Activated CD4-positive, alpha-beta memory T cell treated with anti-CD3 and anti-CD28 coated beads for 36 hours (primary cell): Measurements from ENCODE around the gene UNG. TPM values are rescaled to one million over a fixed set of nuclear protein-coding genes. Genes with fewer than 3 reads are reported as not detected.

ENCODE experiments used
- CTCF ChIA-PET: fragments of 350-600 bp; sonication (Branson Sonifier 250); formaldehyde crosslinking; loops from one replicate; lab custom pipeline; 2021; ENCODE audit warnings: antibody characterized with exemption, inconsistent platforms; lab: Charles Lee
- POLR2A ChIA-PET: fragments of 350-600 bp; sonication (Branson Sonifier 250); formaldehyde crosslinking; loops from one replicate; lab custom pipeline; 2021; ENCODE audit warnings: antibody characterized with exemption; lab: Charles Lee
- DNase-seq: peaks from one replicate; pipeline ENCODE4 v3.0.0-alpha.2; 2020
- H3K27ac Mint-ChIP-seq: one replicate; pipeline ENCODE4 v1.8.0; 2021; ENCODE audit warnings: mixed read lengths
- H3K27me3 Mint-ChIP-seq: one replicate; pipeline ENCODE4 v1.8.0; 2021; ENCODE audit warnings: mixed read lengths
- H3K36me3 Mint-ChIP-seq: one replicate; pipeline ENCODE4 v1.8.0; 2021; ENCODE audit warnings: mixed read lengths
- H3K4me1 Mint-ChIP-seq: one replicate; pipeline ENCODE4 v1.8.0; 2021; ENCODE audit warnings: low read depth, mixed read lengths
- H3K4me3 Mint-ChIP-seq: one replicate; pipeline ENCODE4 v1.8.0; 2021; ENCODE audit warnings: mild to moderate bottlenecking, mixed read lengths
- H3K9me3 Mint-ChIP-seq: one replicate; pipeline ENCODE4 v1.8.0; 2021; ENCODE audit warnings: mixed read lengths
- intact Hi-C: fragments of 100-400 bp; cut with micrococcal nuclease; formaldehyde crosslinking; loops from one replicate; pipeline ENCODE4 v1.15.1; 2023
- total RNA-seq, 2 experiments: library from RNA; stranded (reverse); gene quantifications; one replicate each; pipeline ENCODE4 v1.2.3, GENCODE V29; 2021

The UNG gene
- total RNA-seq, 2 experiments from 2014 or later, result 57.9 to 61.9 TPM

DNA sequence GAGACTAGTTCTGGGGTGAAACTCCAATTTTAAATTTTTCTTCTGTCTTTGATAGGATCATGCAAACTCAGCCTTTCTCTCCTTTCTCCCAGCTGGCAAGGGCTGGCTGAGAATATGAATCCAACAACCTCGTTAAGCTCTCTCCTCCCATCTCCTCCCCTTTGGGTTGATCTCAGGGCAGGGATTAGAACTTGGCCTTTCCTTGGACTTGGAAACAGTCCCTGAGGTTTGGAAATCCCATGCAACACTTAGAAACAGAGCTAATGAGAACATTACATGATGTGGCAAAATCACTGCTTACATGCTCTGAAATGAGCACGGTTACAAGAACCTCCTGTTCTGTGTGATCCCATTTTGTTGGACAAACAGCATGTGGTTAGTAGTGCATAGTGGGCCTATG, 50.6 kb downstream of the UNG start:
- peaks cover under 1% of the 10 kb centered on the region for H3K4me1 Mint-ChIP-seq
- H3K27ac Mint-ChIP-seq, result no peak overlapping the region
- CTCF ChIA-PET, result no interaction called here
- no peaks in the 10 kb centered on the region for H3K9me3 Mint-ChIP-seq
- POLR2A ChIA-PET, result no interaction called here
- no peak overlapping the region for H3K4me3 Mint-ChIP-seq
- intact Hi-C loops, result no loop called here
- no peak for DNase-seq
- no peaks in the 10 kb centered on the region for H3K36me3 Mint-ChIP-seq
- H3K27me3 Mint-ChIP-seq, result no peaks in the 10 kb centered on the region

DNA sequence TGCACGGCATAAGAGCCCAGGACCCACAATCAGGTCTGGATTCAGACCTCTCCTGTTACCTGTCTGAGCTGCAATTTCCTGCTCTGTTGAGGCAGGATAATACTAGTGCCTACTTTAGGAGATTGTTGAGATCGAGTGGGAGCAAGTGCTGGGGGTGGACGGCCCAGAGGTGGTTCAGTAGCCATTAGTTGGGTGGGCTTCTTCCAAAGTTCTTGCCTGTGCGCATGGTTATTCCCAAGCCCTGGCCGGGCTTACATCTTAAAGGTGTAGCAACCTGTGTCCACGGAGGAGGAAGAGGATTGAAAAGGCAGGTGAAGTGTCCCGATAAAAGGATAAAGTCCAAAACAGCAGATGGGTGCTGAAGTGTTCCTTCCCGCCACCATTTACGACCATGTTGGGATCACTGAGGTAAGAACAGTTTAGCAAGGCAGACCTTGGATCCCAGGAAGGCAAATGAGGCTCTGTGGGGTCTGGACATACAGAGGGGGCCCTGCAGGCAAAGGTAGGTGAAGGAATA, 52.8 kb downstream of the UNG start:
- H3K36me3 Mint-ChIP-seq, result no peaks in the 10 kb centered on the region
- intact Hi-C loops, result no loop called here
- DNase-seq, result no peak
- no peak overlapping the region for H3K4me3 Mint-ChIP-seq
- peaks cover 7% of the 10 kb centered on the region for H3K4me1 Mint-ChIP-seq
- ChIA-PET POLR2A (no interaction called here), CTCF (no interaction called here)
- H3K27me3 Mint-ChIP-seq, result no peaks in the 10 kb centered on the region
- no peaks in the 10 kb centered on the region for H3K9me3 Mint-ChIP-seq
- H3K27ac Mint-ChIP-seq, result no peak overlapping the region

DNA sequence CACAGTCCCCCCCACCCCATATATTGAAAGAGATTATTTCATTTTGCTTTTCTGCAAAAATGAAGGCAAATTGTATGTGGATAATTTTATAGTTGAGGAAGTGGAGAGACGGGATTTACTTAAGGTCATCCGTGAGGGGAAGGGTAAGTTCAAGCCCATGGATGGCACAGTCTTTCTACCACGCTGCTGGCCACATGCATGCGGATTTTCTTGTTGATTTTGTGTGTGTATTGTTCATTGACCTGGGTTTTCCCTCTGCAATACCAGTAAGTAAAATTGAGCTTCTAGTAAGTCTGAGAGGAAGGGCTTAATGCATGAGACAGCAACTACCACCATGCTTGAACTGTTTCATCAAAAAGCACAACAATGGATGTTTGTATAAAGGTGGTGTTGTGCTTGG, 54.1 kb downstream of the UNG start:
- peaks cover 14% of the 10 kb centered on the region for H3K4me1 Mint-ChIP-seq
- H3K36me3 Mint-ChIP-seq, result no peaks in the 10 kb centered on the region
- H3K27ac Mint-ChIP-seq, result no peak overlapping the region
- intact Hi-C loops, result no loop called here
- ChIA-PET CTCF (interaction anchor here (0.6 kb wide), 1 partner anchor 40 kb away, joined by 4 read pairs; no protein-coding TSS in a partner anchor), POLR2A (no interaction called here)
- H3K9me3 Mint-ChIP-seq, result no peaks in the 10 kb centered on the region
- no peak for DNase-seq
- no peaks in the 10 kb centered on the region for H3K27me3 Mint-ChIP-seq
- H3K4me3 Mint-ChIP-seq, result no peak overlapping the region

DNA sequence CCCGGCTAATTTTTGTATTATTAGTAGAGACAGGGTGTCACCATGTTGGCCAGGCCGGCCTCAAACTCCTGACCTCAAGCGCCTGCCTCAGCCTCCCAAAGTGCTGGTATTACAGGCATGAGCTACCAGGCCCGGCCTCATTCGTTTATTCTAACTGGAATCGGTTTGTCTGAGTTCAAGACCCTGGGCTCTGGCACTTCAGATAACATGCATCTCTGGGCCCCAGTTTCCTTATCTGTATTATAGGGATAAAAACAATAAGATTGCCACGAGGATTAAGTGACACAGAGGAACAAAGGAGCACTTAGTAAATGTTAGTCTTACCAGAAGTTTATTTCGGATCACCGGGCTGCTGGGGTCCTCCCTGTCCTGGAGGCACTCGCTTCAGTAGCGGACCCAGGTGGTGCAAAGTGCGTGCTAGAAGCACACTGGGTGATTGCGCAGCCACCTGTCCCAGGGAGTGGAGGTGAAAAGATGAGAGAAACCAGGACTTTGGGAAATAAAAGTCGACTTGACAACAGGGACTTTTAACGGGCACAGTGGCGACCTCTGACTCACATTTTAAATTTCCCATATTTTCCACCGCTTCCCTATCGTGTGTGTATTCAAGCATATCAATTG, 56.5 kb downstream of the UNG start:
- DNase-seq, result no peak
- intact Hi-C loops, result no loop called here

DNA sequence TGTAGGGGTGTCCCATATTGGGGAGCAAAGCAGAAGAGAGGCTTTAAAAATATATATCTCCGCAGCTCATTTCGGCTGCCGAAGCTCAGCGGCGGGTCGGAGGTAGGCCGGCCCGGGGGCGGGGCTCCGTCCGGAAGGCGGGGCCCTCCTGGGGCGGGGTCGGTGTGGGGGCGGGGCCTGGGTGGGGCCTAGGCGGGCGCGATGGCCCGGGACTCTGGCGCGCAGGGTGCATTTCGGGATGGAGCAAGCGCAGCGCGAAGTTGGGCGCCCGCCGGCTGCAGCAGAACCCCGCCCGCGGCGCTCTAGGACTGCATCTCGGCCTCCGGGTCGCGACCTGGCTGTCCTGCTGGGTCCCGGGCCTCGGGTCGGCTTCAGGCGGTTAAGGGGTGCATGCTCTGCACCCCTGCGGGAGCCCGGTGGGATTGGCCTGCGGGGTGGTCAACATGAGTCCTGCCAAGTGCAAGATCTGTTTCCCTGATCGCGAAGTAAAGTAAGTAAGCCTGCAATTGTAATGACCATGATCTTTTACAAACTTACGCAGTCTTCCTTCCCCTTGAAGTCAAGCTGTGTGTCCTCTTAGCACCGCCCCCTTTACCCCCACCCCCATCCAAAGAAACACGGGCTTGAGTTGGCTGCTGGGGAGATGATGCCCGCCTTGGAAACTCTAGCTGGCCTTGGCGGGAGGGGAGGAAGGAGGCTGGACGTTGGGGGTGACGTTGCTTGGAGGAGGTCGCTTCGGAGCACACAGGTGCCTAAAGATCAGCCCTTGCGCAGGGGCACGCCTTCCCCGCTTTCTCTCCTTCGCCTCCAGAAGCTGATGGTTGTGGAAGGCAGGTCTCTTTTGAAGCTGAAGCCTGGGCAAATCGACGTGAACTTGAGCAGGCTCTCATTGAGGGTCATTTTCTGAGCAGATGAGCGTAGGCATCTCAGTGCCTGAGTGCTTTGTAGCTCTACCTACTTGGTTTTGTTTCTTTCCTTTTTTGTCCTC, 57.3 kb downstream of the UNG start:
- Mint-ChIP-seq H3K4me3 (peak overlapping the region; percentile 84), H3K4me1 (peaks cover 14% of the 10 kb centered on the region), H3K9me3 (no peaks in the 10 kb centered on the region), H3K36me3 (no peaks in the 10 kb centered on the region), H3K27me3 (no peaks in the 10 kb centered on the region), H3K27ac (peak overlapping the region; percentile 80)
- POLR2A ChIA-PET, result interaction anchor here (0.7 kb wide), 1 partner anchor 56 kb away, joined by 4 read pairs; no protein-coding TSS in a partner anchor
- intact Hi-C loops, result no loop called here
- CTCF ChIA-PET, result interaction anchor here (0.7 to 2.6 kb wide), 4 partner anchors 43 to 442 kb away, joined by 3 to 14 read pairs (median 6); no protein-coding TSS in a partner anchor
- DNase-seq, result peak; percentile 89

More for the DNA sequence above, 56.5 kb downstream of the UNG start:
- Mint-ChIP-seq H3K36me3 (no peaks in the 10 kb centered on the region), H3K27ac (no peak overlapping the region), H3K27me3 (no peaks in the 10 kb centered on the region), H3K4me1 (peaks cover 14% of the 10 kb centered on the region), H3K4me3 (peak overlapping the region; percentile 84), H3K9me3 (no peaks in the 10 kb centered on the region)
- POLR2A ChIA-PET, result no interaction called here
- CTCF ChIA-PET, result interaction anchor here (1.7 to 2.6 kb wide), 2 partner anchors 42 to 240 kb away, joined by 9 to 14 read pairs; no protein-coding TSS in a partner anchor

DNA sequence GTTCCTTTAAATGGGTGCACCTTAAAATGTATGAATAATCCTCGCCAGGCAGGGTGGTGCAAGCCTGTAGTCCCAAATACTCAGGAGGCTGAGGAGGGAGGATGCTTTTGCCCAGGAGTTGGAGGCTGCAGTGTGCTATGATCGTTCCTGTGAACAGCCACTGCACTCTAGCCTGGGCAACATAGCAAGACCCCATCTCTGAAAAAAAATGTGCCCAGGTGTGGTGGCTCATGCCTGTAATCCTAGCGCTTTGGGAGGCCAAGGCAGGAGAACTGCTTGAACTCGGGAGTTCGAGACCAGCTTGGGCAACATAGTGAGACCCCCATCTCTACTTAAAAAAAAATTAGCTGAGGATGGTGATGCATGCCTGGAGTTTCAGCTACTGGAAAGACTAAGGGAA, 58.6 kb downstream of the UNG start:
- intact Hi-C loops, result no loop called here
- no peak for DNase-seq
- Mint-ChIP-seq H3K36me3 (no peaks in the 10 kb centered on the region), H3K4me1 (peaks cover 14% of the 10 kb centered on the region), H3K27ac (no peak overlapping the region), H3K4me3 (no peak overlapping the region), H3K9me3 (no peaks in the 10 kb centered on the region), H3K27me3 (no peaks in the 10 kb centered on the region)
- POLR2A ChIA-PET, result no interaction called here
- CTCF ChIA-PET, result interaction anchor here (2.6 kb wide), 1 partner anchor 44 kb away, joined by 9 read pairs; no protein-coding TSS in a partner anchor

DNA sequence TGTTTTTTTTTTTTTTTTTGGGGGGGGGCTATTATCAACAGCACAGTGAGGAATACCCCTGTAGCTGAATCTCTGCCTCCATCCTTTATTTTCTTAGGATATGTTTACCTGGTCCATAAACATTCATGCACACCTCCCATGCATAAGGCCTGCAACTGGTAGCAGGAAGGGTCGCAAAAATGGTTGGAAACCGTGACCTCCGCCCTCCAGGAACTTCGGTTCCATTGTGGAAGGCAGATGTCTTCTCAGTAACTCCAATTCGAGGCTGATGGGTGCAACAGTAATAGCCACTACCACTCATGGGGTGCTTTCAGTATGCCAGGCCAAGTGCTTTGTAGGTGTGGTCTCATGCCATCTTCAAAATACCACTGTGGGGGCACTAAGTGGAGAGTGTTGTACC, 59.2 kb downstream of the UNG start:
- ChIA-PET POLR2A (no interaction called here), CTCF (no interaction called here)
- Mint-ChIP-seq H3K36me3 (no peaks in the 10 kb centered on the region), H3K27me3 (no peaks in the 10 kb centered on the region), H3K27ac (no peak overlapping the region), H3K4me3 (no peak overlapping the region), H3K9me3 (no peaks in the 10 kb centered on the region), H3K4me1 (peaks cover 14% of the 10 kb centered on the region)
- no peak for DNase-seq
- intact Hi-C loops, result no loop called here

DNA sequence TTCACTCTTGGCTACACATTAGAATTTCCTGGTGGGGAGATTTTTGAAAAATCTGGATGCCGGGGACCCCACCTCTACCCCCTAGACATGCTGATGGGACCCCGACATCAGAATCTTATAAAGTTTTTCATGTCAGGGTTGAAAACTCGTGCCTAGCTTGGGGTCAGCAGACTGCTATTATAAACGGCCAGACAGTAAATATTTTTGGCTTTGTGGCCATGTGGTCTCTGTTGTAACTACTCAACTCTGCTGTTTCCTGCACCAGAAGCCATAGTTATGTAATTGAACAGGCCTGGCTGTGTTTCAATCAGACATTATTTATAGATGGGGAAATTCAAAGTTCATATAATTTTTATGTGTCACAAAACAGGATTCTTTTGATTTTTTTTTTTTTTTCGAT, 60.6 kb downstream of the UNG start:
- no peak for DNase-seq
- Mint-ChIP-seq H3K27me3 (no peaks in the 10 kb centered on the region), H3K36me3 (no peaks in the 10 kb centered on the region), H3K9me3 (no peaks in the 10 kb centered on the region), H3K4me1 (peaks cover 14% of the 10 kb centered on the region), H3K27ac (no peak overlapping the region), H3K4me3 (no peak overlapping the region)
- POLR2A ChIA-PET, result no interaction called here
- intact Hi-C loops, result no loop called here
- CTCF ChIA-PET, result no interaction called here

DNA sequence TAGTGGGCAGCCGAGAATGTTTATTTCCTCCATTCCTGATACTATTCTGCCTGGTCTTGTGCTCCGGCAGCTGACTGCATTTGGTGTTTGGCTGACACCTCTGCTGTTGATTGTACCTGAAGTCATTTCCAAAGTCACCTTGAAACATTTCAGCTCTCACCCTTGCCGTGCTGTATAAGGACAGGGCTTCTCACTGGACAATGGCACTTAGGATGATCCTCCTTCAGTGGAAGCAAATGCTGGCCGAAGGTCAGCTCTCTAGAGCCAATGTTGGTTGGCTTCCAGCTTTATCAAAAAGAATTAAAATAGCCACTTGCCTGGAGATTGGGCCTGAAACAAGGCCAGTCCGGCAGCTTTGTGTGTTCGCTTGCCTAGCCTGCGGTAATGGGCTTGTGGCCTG, 63.0 kb downstream of the UNG start:
- DNase-seq, result no peak
- CTCF ChIA-PET, result no interaction called here
- intact Hi-C loops, result no loop called here
- Mint-ChIP-seq H3K27me3 (no peaks in the 10 kb centered on the region), H3K36me3 (no peaks in the 10 kb centered on the region), H3K27ac (no peak overlapping the region), H3K4me1 (peaks cover 5% of the 10 kb centered on the region), H3K4me3 (no peak overlapping the region), H3K9me3 (no peaks in the 10 kb centered on the region)
- POLR2A ChIA-PET, result no interaction called here

Other genes starting within 250 kb of the UNG start
- gene SSH1, start 240.0 kb upstream of the UNG start, total RNA-seq, result 10 to 100 TPM; 27.4 to 30.2 TPM
- not detected for gene DAO, start 217.5 kb upstream of the UNG start, total RNA-seq
- gene SVOP, start 76.5 kb upstream of the UNG start, total RNA-seq, result not detected
- 10 to 100 TPM; 11.4 to 11.8 TPM for gene USP30, start 45.0 kb upstream of the UNG start, total RNA-seq
- 10 to 100 TPM; 23.9 to 28.6 TPM for gene ALKBH2, start 4.1 kb upstream of the UNG start, total RNA-seq
- gene ACACB, start 19.0 kb downstream of the UNG start, total RNA-seq, result 10 to 100 TPM; 11.1 to 12.7 TPM
- gene FOXN4, start 211.7 kb downstream of the UNG start, total RNA-seq, result not detected